CD4-positive, alpha-beta T cell treated with Interleukin-6 at 100 ng/mL for 8 hours (primary cell): ENCODE results near the gene DRGX.

Experiments
- DNase-seq: peaks from one replicate; pipeline ENCODE4 v3.0.0-alpha.2; 2020; ENCODE audit warnings: mixed read lengths, low spot score

The DRGX gene

DNA sequence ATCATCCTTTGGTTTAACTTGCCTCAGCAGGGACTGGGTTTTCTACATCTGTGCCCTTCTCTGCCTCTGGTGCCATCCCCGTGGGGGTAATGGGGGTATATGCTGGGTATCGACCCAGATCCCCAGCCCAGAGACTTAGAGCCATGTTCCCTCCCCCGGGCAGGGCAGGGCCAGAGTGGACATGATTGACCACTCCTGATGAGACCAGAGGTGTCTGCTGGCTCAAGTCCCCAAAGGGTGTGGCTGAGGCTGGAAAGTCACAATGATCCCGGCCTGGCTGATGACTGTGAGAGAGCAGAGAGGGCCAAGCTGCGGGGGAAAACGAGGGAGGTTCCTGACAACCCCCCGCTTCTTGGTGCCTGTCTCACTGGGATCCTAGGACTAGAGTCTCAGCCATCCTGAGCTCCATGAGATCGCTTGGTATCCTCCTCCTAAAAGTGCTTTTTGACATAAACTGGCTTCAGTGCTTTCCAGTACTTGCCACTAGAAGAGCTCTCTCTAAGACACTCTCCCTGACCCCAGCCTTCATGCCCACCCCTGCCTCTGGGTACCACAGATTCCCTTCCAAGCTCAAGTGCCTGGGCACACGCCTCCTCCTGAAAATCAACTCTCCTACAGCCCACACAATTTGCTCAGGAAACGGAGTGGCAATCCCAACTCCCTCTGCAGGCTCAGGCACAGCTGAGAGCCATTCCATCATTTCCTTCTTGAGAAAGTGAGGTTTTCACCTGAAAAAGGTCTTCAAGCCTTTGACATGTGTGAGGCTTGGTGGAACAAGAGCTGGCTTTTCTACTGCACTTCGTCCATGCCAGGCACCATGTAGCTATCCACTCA, 33.9 kb downstream of the DRGX start:
- no peak for DNase-seq

DNA sequence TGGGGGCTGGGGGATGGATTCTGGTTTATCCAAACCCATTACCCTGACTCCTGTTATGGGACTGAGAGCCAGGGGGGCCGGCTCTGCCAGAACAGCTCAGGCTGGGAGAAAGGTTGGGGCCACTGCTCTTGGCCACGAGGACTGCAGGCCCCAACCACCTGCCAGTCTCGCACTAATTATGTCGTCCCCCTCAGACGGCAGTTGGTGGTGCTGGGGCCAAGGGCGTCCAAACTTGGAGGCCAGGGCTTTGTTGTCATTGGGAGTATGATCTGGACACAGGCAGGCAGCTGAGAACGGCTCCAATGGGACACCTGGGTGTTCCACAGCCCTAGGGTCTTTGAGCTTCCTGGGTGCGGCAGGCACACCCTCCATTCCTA, 34.7 kb downstream of the DRGX start:
- DNase-seq = no peak

GRCh38 chr10:49360271-49361177, 35.4 kb downstream of the DRGX start:
- DNase-seq = no peak

DNA sequence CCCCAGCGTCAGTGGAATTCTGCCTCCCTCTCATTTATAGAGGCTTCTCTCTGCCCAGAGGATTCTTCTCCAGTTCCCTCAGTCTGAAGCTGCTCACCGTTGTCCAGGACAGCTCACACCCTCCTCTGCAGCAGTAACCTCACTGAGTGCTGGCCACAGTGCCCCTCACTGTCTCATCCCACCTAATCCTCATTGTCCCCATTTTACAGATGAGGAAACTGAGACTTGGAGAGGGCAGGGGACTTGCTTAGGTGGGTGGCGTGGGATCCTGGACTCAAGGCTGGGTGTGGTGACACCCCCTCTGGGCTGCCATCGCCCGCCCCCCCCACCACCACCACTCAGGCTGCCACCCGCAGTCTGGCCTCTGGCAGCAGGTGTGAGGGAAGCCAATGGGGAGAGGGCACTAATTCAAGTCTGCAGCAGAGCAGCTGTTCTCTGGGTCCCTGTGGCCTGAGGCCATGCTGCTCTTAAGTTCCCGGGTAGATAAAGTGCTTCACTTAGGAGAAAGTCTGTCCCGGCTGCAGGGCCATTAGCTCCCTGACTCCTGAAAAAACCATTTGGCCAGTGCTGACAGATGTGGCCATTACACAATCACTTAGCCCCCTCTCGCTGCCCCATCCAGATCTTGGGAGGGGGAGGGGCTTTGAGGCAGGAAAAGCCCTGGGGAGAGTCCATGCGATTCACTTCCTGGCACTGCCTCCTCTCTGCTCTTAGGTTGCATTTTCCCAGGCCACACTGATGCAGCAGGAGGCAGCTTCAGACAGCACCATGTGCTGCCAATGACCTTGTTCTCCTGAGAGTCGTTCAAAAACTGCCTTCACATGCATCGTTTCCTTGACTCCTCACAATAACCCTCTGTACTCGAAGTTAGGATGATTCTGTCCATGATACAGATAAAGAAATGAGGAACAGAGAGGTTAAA, 36.3 kb downstream of the DRGX start:
- DNase-seq = no peak

GRCh38 chr10:49357910-49358309, 38.0 kb downstream of the DRGX start:
- DNase-seq = no peak

- no peak for DNase-seq
These were observed 38.9 kb downstream of the DRGX start for GRCh38 chr10:49356944-49357343.

DNA sequence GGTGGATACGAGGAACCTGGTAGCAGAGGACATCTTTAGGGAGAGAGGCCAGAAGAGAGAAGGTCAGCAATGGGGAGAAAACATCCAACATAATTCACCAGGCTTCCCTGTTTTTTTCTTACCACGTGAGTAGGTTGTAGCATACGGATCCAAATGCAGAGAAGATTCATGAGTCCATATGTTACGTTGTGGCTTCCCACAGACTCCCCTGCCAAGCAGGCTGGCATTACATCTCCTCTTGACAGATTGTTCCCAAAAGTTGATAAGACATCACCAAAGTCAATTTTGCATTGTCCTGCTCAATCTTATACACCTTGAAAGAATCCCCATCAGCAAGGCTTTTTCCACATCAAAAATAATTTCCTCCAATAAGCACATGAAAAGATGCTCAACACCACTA, 39.7 kb downstream of the DRGX start:
- no peak for DNase-seq

GRCh38 chr10:49355221-49355620, 40.7 kb downstream of the DRGX start:
- no peak for DNase-seq

DNA sequence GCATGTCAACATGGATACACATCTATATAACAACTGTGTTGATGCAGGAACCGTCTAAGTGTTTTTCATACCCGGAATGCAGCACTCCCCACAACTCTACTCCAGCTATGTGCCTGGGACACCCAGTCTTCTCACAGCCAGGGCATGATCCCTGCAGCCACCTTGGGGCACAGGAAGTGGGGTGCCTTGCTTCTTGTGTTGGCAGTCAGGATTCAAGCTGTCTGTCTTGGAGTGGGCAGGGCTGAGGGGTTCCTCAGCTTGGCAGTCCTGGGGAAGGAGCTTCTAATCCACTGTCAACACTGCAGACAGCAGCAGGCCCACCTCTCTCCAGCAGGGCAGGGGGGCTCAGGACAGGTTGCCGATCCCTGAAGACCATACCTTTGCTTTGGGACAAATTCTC, 41.3 kb downstream of the DRGX start:
- no peak for DNase-seq

DNA sequence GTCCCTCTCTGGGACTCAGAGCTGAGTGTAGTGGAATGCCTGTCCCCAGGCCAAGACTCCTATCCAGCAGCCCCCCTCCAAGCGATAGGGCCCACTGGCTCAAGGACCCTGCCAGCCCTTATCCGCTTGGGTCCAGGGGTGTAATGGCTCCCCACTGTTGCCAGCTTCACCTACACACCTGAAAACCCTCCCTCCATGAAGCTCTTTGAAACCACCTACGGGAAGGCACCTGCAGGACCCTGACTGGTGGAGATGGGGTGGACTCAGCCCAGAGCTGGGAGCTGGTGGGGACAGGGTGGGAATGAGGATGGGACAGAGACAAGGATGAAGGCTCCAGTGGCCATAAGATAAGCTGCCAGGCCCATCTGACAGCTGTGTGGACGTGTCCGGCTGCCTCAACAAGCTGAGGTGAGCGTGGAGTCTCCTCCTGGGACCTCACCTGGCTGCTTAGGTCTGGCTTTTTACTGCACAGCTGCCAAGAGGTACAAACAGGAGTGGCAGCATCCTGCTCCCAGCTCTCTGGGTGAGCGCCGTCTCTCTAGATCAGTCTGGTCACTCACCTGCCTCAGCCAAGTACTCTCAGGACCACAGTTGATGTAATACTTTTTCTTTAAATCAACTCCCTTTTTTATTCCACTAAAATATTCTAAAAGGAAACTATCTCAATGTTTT, 41.9 kb downstream of the DRGX start:
- no peak for DNase-seq

GRCh38 chr10:49353026-49353894, 42.6 kb downstream of the DRGX start:
- DNase-seq = no peak

DNA sequence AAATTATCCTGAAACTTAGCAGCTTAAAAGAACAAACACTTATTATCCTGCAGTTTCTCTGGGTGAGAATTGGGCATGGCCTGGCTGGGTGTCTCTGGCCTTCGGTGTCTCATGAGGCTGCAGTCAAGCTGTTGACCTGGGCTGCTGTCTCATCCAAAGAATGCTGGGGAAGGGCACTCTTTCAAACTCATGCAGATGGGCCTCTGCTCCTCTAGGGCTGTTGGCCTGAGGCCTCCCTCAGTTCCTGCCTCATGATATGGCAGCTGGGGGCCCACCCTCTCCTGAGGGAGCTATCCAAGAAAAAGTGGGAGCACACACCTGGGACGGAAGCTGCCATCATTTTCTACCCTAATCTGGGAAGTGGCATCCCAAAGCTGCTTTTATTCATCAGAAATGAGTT, 43.6 kb downstream of the DRGX start:
- DNase-seq = no peak

DNA sequence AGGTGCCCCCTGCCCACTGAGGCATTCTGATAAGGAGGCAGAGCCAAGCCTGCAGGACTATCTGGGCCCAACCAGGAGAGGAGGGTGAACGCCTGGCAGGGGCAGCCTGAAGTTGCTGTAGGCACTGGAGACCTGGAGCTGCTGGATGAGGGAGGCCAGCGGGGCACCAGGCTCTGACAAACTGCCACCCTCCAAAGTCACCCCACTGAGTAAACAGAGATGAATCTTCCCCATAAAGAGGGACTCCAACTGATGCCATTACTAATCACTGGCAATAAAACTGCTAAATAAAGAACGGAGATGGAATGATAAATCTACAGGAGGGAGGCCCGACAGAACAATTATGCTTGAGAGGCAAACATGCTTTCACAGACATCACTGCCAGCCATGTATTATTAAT, 44.2 kb downstream of the DRGX start:
- no peak for DNase-seq

- no peak for DNase-seq
These were observed 44.9 kb downstream of the DRGX start for GRCh38 chr10:49350846-49351532.

GRCh38 chr10:49350138-49350537, 45.8 kb downstream of the DRGX start:
- DNase-seq = no peak

DNA sequence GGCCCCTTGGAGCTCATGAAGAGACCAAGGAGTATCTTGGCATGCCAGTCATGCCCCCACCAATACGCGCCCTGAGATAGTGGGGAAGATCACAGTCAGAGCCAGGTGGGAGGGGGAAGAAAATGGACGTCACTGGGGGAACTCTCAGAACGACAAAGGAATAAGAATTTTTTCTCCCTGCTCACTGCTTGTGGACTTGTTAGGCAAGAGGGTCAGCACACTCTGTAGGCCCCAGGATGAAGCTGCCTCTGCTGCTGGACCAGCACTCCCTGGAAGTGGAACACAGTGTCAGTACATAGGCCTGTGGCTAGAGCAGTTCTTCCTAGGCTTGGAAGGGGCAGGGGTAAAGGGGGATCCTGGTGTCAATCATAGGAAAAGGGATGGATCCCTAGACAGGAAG, 46.5 kb downstream of the DRGX start:
- no peak for DNase-seq

GRCh38 chr10:49348593-49348992, 47.3 kb downstream of the DRGX start:
- no peak for DNase-seq

GRCh38 chr10:49347827-49348226, 48.1 kb downstream of the DRGX start:
- no peak for DNase-seq

- no peak for DNase-seq
These were observed 48.5 kb downstream of the DRGX start for GRCh38 chr10:49347342-49347741.

- DNase-seq = no peak
These were observed 51.0 kb downstream of the DRGX start for GRCh38 chr10:49344840-49345239.
